Left lung (tissue), 10 donors: ENCODE results near the gene ADAMTS12. TPM values are rescaled to one million over a fixed set of nuclear protein-coding genes. Genes with fewer than 3 reads are reported as not detected.
A peak's percentile ranks its signal among the peaks of the same experiment; 100 is the strongest.

Experiments used
- ATAC-seq: fragments of 200-7000 bp; cut with Tn5 transposase; one replicate; pipeline ENCODE4 v1.9.1; 2020; ENCODE audit warnings: moderate library complexity
- DNase-seq, 4 donors: peaks; one replicate each; pipeline ENCODE4 v3.0.0-alpha.2; 2013 to 2020
- H3K27ac ChIP-seq, 2 donors: fragments of 200-600 bp; sonication (generic) in 1 of 2; one replicate each; pipeline versions ENCODE4 v1.5.0 to v1.8.0; 2020 to 2021
- H3K27me3 ChIP-seq, 2 donors: fragments of 200-600 bp; sonication (generic) in 1 of 2; one replicate each; pipeline versions ENCODE4 v1.5.0 to v1.8.0; 2020 to 2021
- H3K36me3 ChIP-seq, 2 donors: fragments of 200-600 bp; sonication (generic) in 1 of 2; one replicate each; pipeline versions ENCODE4 v1.5.0 to v1.8.0; 2020 to 2021
- H3K4me1 ChIP-seq, 2 donors: fragments of 200-600 bp; one replicate each; pipeline ENCODE4 v1.8.0; 2021
- H3K4me3 ChIP-seq, 2 donors: fragments of 200-600 bp; sonication (generic) in 1 of 2; one replicate each; pipeline versions ENCODE4 v1.5.0 to v1.8.0; 2020 to 2021; ENCODE audit warnings: mild to moderate bottlenecking in 1 of 2
- H3K9me3 ChIP-seq, 2 donors: fragments of 200-600 bp; sonication (generic) in 1 of 2; one replicate each; pipeline versions ENCODE4 v1.5.0 to v1.8.0; 2020 to 2021
- intact Hi-C, 2 donors: fragments of 100-400 bp; cut with DNase I; formaldehyde crosslinking; loops; one replicate each; pipeline versions ENCODE4 v1.11.2 to v1.14.2; 2022
- polyA plus RNA-seq, 6 donors: library from polyadenylated mRNA; unstranded; fragments of 120-200 nt; gene quantifications; one replicate each; pipeline ENCODE4 v1.2.1, GENCODE V29; 2013; ENCODE audit not compliant: insufficient read length in 6 of 6
- total RNA-seq, 2 donors: library from RNA; stranded (reverse); fragmentation: NEBNext Ultra II Directional; extraction: Animal tissue kit (Norgen Biotek cat#: 25700); gene quantifications; one replicate each; pipeline ENCODE4 v1.2.1, GENCODE V29; 2021
- TF ChIP-seq, protein P1 (sequence below), 2 donors: fragments of 200-600 bp; sonication (generic) in 1 of 2; IDR thresholded peaks; one replicate each; pipeline versions ENCODE4 v1.5.0 to v1.8.0; 2021; ENCODE audit warnings: antibody characterized with exemption in 2 of 2
- donor health status: DM: no; HTN: yes; CAD: no.
- donor health status: DM: no; HTN: no; CAD: no.

The ADAMTS12 gene
- total and polyA plus RNA-seq, 8 donors, result 11.6 to 59.1 (median 52.1) TPM

DNA sequence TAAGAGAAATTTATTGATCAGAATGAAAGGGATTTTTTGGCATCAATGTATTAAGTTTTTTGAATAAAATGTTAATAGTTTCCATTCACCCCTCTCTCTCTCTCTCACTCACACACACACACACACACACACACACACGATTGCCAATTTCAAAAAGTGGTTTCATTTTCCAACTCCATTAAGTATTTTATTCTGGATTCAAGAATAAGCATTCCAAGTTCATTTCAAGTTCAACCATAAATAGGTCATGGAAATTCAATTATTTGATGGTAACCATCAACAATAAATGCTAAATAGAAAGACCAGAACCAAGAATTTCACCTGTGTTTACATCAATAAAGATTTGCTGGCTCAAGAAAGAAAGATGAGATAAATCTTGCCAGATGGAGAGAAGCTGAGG, 171.6 kb downstream of the ADAMTS12 start:
- TF ChIP-seq, protein P1, sequence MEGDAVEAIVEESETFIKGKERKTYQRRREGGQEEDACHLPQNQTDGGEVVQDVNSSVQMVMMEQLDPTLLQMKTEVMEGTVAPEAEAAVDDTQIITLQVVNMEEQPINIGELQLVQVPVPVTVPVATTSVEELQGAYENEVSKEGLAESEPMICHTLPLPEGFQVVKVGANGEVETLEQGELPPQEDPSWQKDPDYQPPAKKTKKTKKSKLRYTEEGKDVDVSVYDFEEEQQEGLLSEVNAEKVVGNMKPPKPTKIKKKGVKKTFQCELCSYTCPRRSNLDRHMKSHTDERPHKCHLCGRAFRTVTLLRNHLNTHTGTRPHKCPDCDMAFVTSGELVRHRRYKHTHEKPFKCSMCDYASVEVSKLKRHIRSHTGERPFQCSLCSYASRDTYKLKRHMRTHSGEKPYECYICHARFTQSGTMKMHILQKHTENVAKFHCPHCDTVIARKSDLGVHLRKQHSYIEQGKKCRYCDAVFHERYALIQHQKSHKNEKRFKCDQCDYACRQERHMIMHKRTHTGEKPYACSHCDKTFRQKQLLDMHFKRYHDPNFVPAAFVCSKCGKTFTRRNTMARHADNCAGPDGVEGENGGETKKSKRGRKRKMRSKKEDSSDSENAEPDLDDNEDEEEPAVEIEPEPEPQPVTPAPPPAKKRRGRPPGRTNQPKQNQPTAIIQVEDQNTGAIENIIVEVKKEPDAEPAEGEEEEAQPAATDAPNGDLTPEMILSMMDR (IDR thresholded peaks at IDR 0.05), result no peak
- intact Hi-C loops, result no loop called here
- no peak overlapping the region for H3K4me3 ChIP-seq
- no peak overlapping the region for H3K27ac ChIP-seq
- H3K9me3 ChIP-seq, result no peaks in the 10 kb centered on the region
- no peaks in the 10 kb centered on the region for H3K4me1 ChIP-seq
- ATAC-seq, result no peak
- no peaks in the 10 kb centered on the region for H3K27me3 ChIP-seq
- H3K36me3 ChIP-seq, result no peaks in the 10 kb centered on the region
- DNase-seq, result no peak

DNA sequence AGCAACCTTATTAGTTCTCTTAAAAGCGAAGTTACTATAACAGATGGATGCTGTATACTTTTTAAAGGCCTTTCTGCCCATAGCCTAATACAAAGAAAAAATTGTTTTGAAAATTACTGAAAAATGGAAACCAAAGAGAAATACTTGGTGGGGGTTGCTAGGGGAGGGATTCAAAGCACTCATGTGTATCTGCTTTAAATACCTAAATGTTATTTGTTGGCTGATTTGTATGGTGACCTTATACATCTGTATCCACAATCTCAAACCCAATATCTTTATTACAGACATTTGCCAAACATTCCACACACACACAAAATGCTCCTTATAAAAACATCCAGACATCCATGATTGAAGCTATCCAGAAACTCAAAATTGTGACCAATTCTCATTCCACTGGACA, 172.0 kb downstream of the ADAMTS12 start:
- no peaks in the 10 kb centered on the region for H3K9me3 ChIP-seq
- DNase-seq (no peak), ATAC-seq (no peak)
- no peak overlapping the region for H3K27ac ChIP-seq
- H3K4me3 ChIP-seq, result no peak overlapping the region
- H3K4me1 ChIP-seq, result no peaks in the 10 kb centered on the region
- intact Hi-C loops, result no loop called here
- H3K27me3 ChIP-seq, result no peaks in the 10 kb centered on the region
- H3K36me3 ChIP-seq, result no peaks in the 10 kb centered on the region
- TF ChIP-seq, protein P1 (IDR thresholded peaks at IDR 0.05), result no peak

DNA sequence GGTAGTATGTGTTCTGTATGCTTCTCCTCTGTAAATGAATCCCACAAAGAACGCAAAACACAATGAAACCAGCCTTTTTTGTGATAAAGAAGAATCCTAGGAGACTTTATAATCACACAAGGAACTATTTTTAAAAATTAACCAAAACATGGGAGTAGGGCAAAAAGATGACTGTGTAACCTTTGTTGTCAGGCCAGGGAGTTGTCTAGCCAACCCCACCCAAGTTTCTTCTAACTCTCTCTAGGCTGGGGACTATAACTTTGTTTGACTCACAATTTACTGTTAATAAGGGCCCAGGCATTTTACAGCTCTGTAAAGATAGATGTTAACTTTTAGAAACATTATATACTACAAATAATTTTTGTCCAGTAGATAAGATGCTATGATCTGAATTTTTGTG, 176.1 kb downstream of the ADAMTS12 start:
- no peak overlapping the region for H3K4me3 ChIP-seq
- no peak overlapping the region for H3K27ac ChIP-seq
- no peaks in the 10 kb centered on the region for H3K9me3 ChIP-seq
- no peaks in the 10 kb centered on the region for H3K27me3 ChIP-seq
- H3K36me3 ChIP-seq, result no peaks in the 10 kb centered on the region
- ATAC-seq (no peak), DNase-seq (no peak)
- H3K4me1 ChIP-seq, result no peaks in the 10 kb centered on the region
- intact Hi-C loops, result no loop called here
- TF ChIP-seq, protein P1 (IDR thresholded peaks at IDR 0.05), result no peak

DNA sequence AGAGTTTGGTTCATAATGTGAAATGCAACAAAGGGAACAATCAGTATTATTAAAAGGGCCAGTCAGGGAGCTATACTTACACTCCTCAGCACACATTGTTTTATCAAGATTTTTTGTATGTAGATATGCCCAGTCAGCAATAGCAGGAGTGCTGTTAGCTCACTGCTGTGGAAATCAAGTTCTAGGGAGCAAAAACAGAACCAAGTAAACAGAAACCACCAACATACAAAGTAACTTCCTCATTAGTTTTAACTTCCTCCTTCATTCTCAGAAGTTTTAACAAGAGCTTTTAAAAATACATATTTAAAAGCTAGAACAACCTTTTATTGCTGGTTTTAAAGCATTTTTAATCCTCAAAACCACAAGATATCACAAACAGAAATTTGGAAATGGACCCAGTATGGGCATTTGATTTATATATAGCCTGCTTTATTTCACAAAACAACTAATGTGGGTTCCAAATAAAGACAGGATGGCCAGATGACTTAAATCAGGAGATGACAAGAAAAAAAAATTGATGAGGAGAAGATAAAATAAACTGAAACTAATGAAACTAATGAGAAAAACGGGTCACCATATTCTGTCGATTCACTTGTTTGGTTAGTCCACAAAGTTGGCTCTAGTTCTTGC, 178.5 kb downstream of the ADAMTS12 start:
- H3K27me3 ChIP-seq, result no peaks in the 10 kb centered on the region
- intact Hi-C loops, result no loop called here
- peak; percentile 61 for ATAC-seq
- DNase-seq, result peak in 2 of 4 donors; percentile 59 to 82
- peaks cover 0 to 3% of the 10 kb centered on the region in 2 donors for H3K9me3 ChIP-seq
- H3K4me1 ChIP-seq, result no peaks in the 10 kb centered on the region
- TF ChIP-seq, protein P1 (IDR thresholded peaks at IDR 0.05), result no peak
- no peaks in the 10 kb centered on the region for H3K36me3 ChIP-seq
- H3K27ac ChIP-seq, result peak overlapping the region in 1 of 2 donors; percentile 26
- no peak overlapping the region for H3K4me3 ChIP-seq

DNA sequence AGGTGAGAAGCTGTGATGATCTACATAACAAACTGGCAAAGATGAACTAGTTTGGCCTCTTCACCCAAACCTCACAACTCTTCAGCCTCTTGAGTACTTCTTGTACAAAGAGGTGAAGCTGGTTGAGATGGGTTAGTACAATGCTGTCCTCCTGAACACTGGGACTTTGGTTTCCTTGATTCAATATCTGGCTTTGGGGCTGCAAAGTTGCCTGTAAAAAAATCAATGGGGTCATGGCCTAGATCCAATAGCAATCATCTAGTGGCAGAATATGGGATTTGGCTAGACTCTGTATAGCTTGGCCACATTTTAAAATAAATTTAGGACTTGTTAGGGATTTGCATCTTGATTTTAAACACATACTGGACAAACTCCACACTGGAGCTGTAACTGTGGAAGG, 179.1 kb downstream of the ADAMTS12 start:
- Histone ChIP-seq H3K4me1 (no peaks in the 10 kb centered on the region), H3K27ac (peak overlapping the region in 1 of 2 donors; percentile 26), H3K9me3 (peaks cover 0 to 6% of the 10 kb centered on the region in 2 donors), H3K36me3 (no peaks in the 10 kb centered on the region), H3K4me3 (no peak overlapping the region), H3K27me3 (no peaks in the 10 kb centered on the region)
- intact Hi-C loops, result no loop called here
- DNase-seq (no peak), ATAC-seq (no peak)
- TF ChIP-seq, protein P1 (IDR thresholded peaks at IDR 0.05), result no peak
